Hematopoietic multipotent progenitor cell treated with erythropoietin and hydrocortisone succinate and interleukin-3 and kit ligand, for 8 days (in vitro differentiated cells): ENCODE results near the gene IL9.

ENCODE experiments used
- DNase-seq: peaks from one replicate; pipeline ENCODE4 v3.0.0-alpha.2; 2015

Gene IL9

GRCh38 chr5:135895474-135896006, at the start of gene IL9:
Gene IL9 (minus strand): TSS chr5:135895841. CDS start chr5:135895816, 25 bp downstream.
- no peak for DNase-seq

- DNase-seq, result peak; percentile 80
These were observed 49.4 kb upstream of the IL9 start for GRCh38 chr5:135944967-135945560.

- DNase-seq, result no peak
These were observed 48.9 kb upstream of the IL9 start for GRCh38 chr5:135944564-135944963.

GRCh38 chr5:135942202-135942771, 46.6 kb upstream of the IL9 start:
- DNase-seq, result no peak

- no peak for DNase-seq
These were observed 46.1 kb upstream of the IL9 start for GRCh38 chr5:135941711-135942110.

- no peak for DNase-seq
These were observed 41.7 kb upstream of the IL9 start for GRCh38 chr5:135937245-135937911.

- no peak for DNase-seq
These were observed 39.3 kb upstream of the IL9 start for GRCh38 chr5:135934939-135935338.

- no peak for DNase-seq
These were observed 35.3 kb upstream of the IL9 start for GRCh38 chr5:135930949-135931295.

- DNase-seq, result no peak
These were observed 34.6 kb upstream of the IL9 start for GRCh38 chr5:135930029-135930948.

GRCh38 chr5:135921388-135921787, 25.7 kb upstream of the IL9 start:
- DNase-seq, result no peak

- no peak for DNase-seq
These were observed 24.6 kb upstream of the IL9 start for GRCh38 chr5:135920199-135920598.

- no peak for DNase-seq
These were observed 21.1 kb upstream of the IL9 start for GRCh38 chr5:135916638-135917263.

- no peak for DNase-seq
These were observed 19.9 kb upstream of the IL9 start for GRCh38 chr5:135915466-135916001.

GRCh38 chr5:135913713-135914626, 18.3 kb upstream of the IL9 start:
- DNase-seq, result no peak

GRCh38 chr5:135905144-135905543, 9.5 kb upstream of the IL9 start:
- DNase-seq, result no peak

- no peak for DNase-seq
These were observed 6.0 kb upstream of the IL9 start for GRCh38 chr5:135901633-135902032.

GRCh38 chr5:135900276-135900675, 4.6 kb upstream of the IL9 start:
- DNase-seq, result no peak

- DNase-seq, result no peak
These were observed 3.0 kb upstream of the IL9 start for GRCh38 chr5:135898651-135899050.

GRCh38 chr5:135894789-135895188, 852 bp downstream of the IL9 start:
- no peak for DNase-seq

GRCh38 chr5:135894276-135894675, 1.4 kb downstream of the IL9 start:
- no peak for DNase-seq

GRCh38 chr5:135891791-135892190, 3.9 kb downstream of the IL9 start:
- DNase-seq, result no peak
